H9 (cell line): ENCODE data around the gene ZIC5. TPM values are rescaled to one million over a fixed set of nuclear protein-coding genes. Genes with fewer than 3 reads are reported as not detected.
A peak's percentile ranks its signal among the peaks of the same experiment; 100 is the strongest.

Source experiments
- DNase-seq: peaks from one replicate; pipeline ENCODE4 v3.0.0-alpha.2; 2017
- H2AFZ ChIP-seq: one replicate; pipeline ENCODE4 v1.6.1; 2013; ENCODE audit warnings: mild to moderate bottlenecking, low read length, control low read depth, moderate library complexity
- H2AK5ac ChIP-seq: 2 replicates; pipeline ENCODE4 v1.6.1; 2013; ENCODE audit warnings: low read length, control low read depth, mixed read lengths; ENCODE audit not compliant: insufficient read length
- H2BK120ac ChIP-seq: one replicate; pipeline ENCODE4 v1.6.1; 2013; ENCODE audit warnings: low read depth, mild to moderate bottlenecking, low read length, control low read depth, inconsistent platforms; ENCODE audit not compliant: poor library complexity, severe bottlenecking
- H2BK12ac ChIP-seq: 2 replicates; pipeline ENCODE4 v1.6.1; 2013; ENCODE audit warnings: low read length, control low read depth, mixed read lengths, low read depth; ENCODE audit not compliant: insufficient read length
- H2BK15ac ChIP-seq: 2 replicates; pipeline ENCODE4 v1.6.1; 2013; ENCODE audit warnings: low read depth, low read length, control low read depth
- H2BK20ac ChIP-seq: one replicate; pipeline ENCODE4 v1.6.1; 2013; ENCODE audit warnings: low read depth, mild to moderate bottlenecking, low read length, control low read depth, inconsistent platforms; ENCODE audit not compliant: poor library complexity, severe bottlenecking
- H2BK5ac ChIP-seq: 2 replicates; pipeline ENCODE4 v1.6.1; 2013; ENCODE audit warnings: low read length, control low read depth, mixed read lengths; ENCODE audit not compliant: insufficient read length
- H3K14ac ChIP-seq: 2 replicates; pipeline ENCODE4 v1.6.1; 2013; ENCODE audit warnings: low read length, control low read depth; ENCODE audit not compliant: insufficient read depth
- H3K18ac ChIP-seq: 2 replicates; pipeline ENCODE4 v1.6.1; 2013; ENCODE audit warnings: low read depth, mild to moderate bottlenecking, mixed read lengths, low read length, control low read depth; ENCODE audit not compliant: insufficient read length
- H3K23ac ChIP-seq: 2 replicates; pipeline ENCODE4 v1.6.1; 2013; ENCODE audit warnings: low read length, control low read depth, mixed read lengths, low read depth; ENCODE audit not compliant: insufficient read length
- H3K23me2 ChIP-seq: 2 replicates; pipeline ENCODE4 v1.6.1; 2013; ENCODE audit warnings: low read depth, mild to moderate bottlenecking, mixed read lengths, low read length, control low read depth; ENCODE audit not compliant: insufficient read length, poor library complexity, severe bottlenecking
- H3K27ac ChIP-seq: 2 replicates; pipeline ENCODE4 v1.5.1; 2013; ENCODE audit warnings: low read length, control low read depth, mixed read lengths, low read depth; ENCODE audit not compliant: insufficient read length
- H3K27me3 ChIP-seq: 2 replicates; pipeline ENCODE4 v1.6.1; 2013; ENCODE audit warnings: low read length, control low read depth, inconsistent platforms; ENCODE audit not compliant: insufficient read depth
- H3K4ac ChIP-seq: 2 replicates; pipeline ENCODE4 v1.6.1; 2013; ENCODE audit warnings: low read depth, mild to moderate bottlenecking, control low read depth, inconsistent platforms, low read length, moderate library complexity
- H3K4me1 ChIP-seq: 2 replicates; pipeline ENCODE4 v1.6.1; 2013; ENCODE audit warnings: low read length, control low read depth, inconsistent platforms; ENCODE audit not compliant: insufficient read depth
- H3K4me2 ChIP-seq: 2 replicates; pipeline ENCODE4 v1.6.1; 2013; ENCODE audit warnings: low read length, control low read depth, mixed read lengths; ENCODE audit not compliant: insufficient read length, insufficient read depth
- H3K56ac ChIP-seq: 2 replicates; pipeline ENCODE4 v1.6.1; 2013; ENCODE audit warnings: low read depth, mild to moderate bottlenecking, mixed read lengths, low read length, control low read depth; ENCODE audit not compliant: insufficient read length
- H3K79me1 ChIP-seq: 2 replicates; pipeline ENCODE4 v1.6.1; 2013; ENCODE audit warnings: low read depth, mild to moderate bottlenecking, moderate library complexity, low read length, control low read depth, inconsistent platforms; ENCODE audit not compliant: insufficient read depth, poor library complexity, severe bottlenecking
- H3K79me2 ChIP-seq: 2 replicates; pipeline ENCODE4 v1.6.1; 2013; ENCODE audit warnings: low read length, control low read depth, inconsistent platforms; ENCODE audit not compliant: insufficient read depth
- H3K9ac ChIP-seq: 2 replicates; pipeline ENCODE4 v1.6.1; 2013; ENCODE audit warnings: low read length, control low read depth, mixed read lengths; ENCODE audit not compliant: insufficient read length; ENCODE audit errors: extremely low read depth
- H3K9me3 ChIP-seq: one replicate; pipeline ENCODE4 v1.6.1; 2013; ENCODE audit warnings: low read depth, low read length, inconsistent platforms; ENCODE audit not compliant: control insufficient read depth
- H3T11ph ChIP-seq: one replicate; pipeline ENCODE4 v1.6.1; 2013; ENCODE audit warnings: mild to moderate bottlenecking, low read length, control low read depth, inconsistent platforms
- H4K20me1 ChIP-seq: one replicate; pipeline ENCODE4 v1.6.1; 2013; ENCODE audit not compliant: control insufficient read depth, insufficient read length, insufficient read depth
- H4K5ac ChIP-seq: 2 replicates; pipeline ENCODE4 v1.6.1; 2013; ENCODE audit warnings: low read depth, mild to moderate bottlenecking, mixed read lengths, low read length, control low read depth; ENCODE audit not compliant: insufficient read length
- H4K8ac ChIP-seq: replicated peaks from 2 replicates; pipeline ENCODE4 v1.6.1; 2013; ENCODE audit warnings: low read length, control low read depth, mixed read lengths, low read depth; ENCODE audit not compliant: insufficient read length
- H4K91ac ChIP-seq: 2 replicates; pipeline ENCODE4 v1.6.1; 2013; ENCODE audit warnings: low read depth, mild to moderate bottlenecking, moderate library complexity, mixed read lengths, low read length, control low read depth; ENCODE audit not compliant: insufficient read length
- H3K27ac Mint-ChIP-seq, 3 experiments: 2 replicates in 2 of 3; 3 replicates in 1 of 3; pipeline ENCODE4 v1.8.0; 2020 to 2021; ENCODE audit warnings: mixed read lengths in 3 of 3, mild to moderate bottlenecking in 1 of 3, moderate library complexity in 1 of 3
- H3K27me3 Mint-ChIP-seq: 2 replicates; pipeline ENCODE4 v1.8.0; 2021; ENCODE audit warnings: low read depth, mild to moderate bottlenecking, moderate library complexity, mixed read lengths
- H3K36me3 Mint-ChIP-seq, 3 experiments: 2 replicates in 2 of 3; 3 replicates in 1 of 3; pipeline ENCODE4 v1.8.0; 2020 to 2021; ENCODE audit warnings: low read depth in 3 of 3, mixed read lengths in 3 of 3; ENCODE audit not compliant: insufficient read depth in 1 of 3
- H3K4me1 Mint-ChIP-seq, 2 experiments: 2 replicates each; pipeline ENCODE4 v1.8.0; 2020; ENCODE audit warnings: mixed read lengths in 2 of 2
- H3K4me3 Mint-ChIP-seq, 2 experiments: 2 replicates in 1 of 2; 3 replicates in 1 of 2; pipeline ENCODE4 v1.8.0; 2020 to 2021; ENCODE audit warnings: mild to moderate bottlenecking in 2 of 2, mixed read lengths in 2 of 2, moderate library complexity in 1 of 2
- H3K9me3 Mint-ChIP-seq, 2 experiments: 2 replicates in 1 of 2; 3 replicates in 1 of 2; pipeline ENCODE4 v1.8.0; 2020; ENCODE audit warnings: mild to moderate bottlenecking in 2 of 2, mixed read lengths in 2 of 2, moderate library complexity in 1 of 2
- CTCF ChIP-seq: fragments of 200-600 bp; sonication (generic); conservative IDR thresholded peaks from 3 replicates; pipeline ENCODE4 v1.8.0; 2021; ENCODE audit warnings: antibody characterized with exemption, mild to moderate bottlenecking
- WGBS: extraction: QIAGEN DNeasy Blood & Tissue Kit; methylation state at CpG from one replicate; pipeline ENCODE4 v1.1.7; 2013; ENCODE audit warnings: missing lambda C conversion rate, low lambda C conversion rate, mixed read lengths; ENCODE audit not compliant: insufficient read length; ENCODE audit errors: extremely low coverage; 5-methylcytosine and 5-hydroxymethylcytosine counted together
- total RNA-seq: library from RNA; stranded (reverse); gene quantifications from 2 replicates; pipeline ENCODE4 v1.2.1, GENCODE V29; 2021

The ZIC5 gene
- total RNA-seq, 1 experiment from 2014 or later, result 51.9 TPM

- no peak overlapping the region for H2AK5ac ChIP-seq
- peak; percentile 55 for DNase-seq
- no peak overlapping the region for H4K5ac ChIP-seq
- no peak overlapping the region for H3T11ph ChIP-seq
- no peak overlapping the region for H2BK12ac ChIP-seq
- no peak overlapping the region for H3K27ac ChIP-seq
- H4K20me1 ChIP-seq, result no peaks in the 10 kb centered on the region
- H2BK15ac ChIP-seq, result no peak overlapping the region
- TF ChIP-seq CTCF, result no peak
- no peak overlapping the region for H4K91ac ChIP-seq
- no peak overlapping the region for H2BK5ac ChIP-seq
- peaks cover 37 to 48% (median 47%) of the 10 kb centered on the region in 3 experiments for H3K36me3 Mint-ChIP-seq
- H3K4me3 Mint-ChIP-seq, result peak overlapping the region; percentile 89 to 94
- WGBS, result no CpG with 5 or more reads among the region's 20 CpGs
- no peaks in the 10 kb centered on the region; the same call in none of the 2 replicates for H3K4me1 ChIP-seq
- no peak overlapping the region for H3K9ac ChIP-seq
- peaks cover 57 to 66% of the 10 kb centered on the region in 2 experiments for H3K4me1 Mint-ChIP-seq
- no peak overlapping the region for H2BK120ac ChIP-seq
- H3K9me3 ChIP-seq, result no peaks in the 10 kb centered on the region
- no peak overlapping the region for H4K8ac ChIP-seq
- peaks cover 22% of the 10 kb centered on the region for H3K79me2 ChIP-seq
- H3K27me3 Mint-ChIP-seq, result peaks cover 75% of the 10 kb centered on the region
- no peak overlapping the region for H3K56ac ChIP-seq
- peaks cover 62% of the 10 kb centered on the region for H3K23me2 ChIP-seq
- no peak overlapping the region for H3K14ac ChIP-seq
- peak overlapping the region; percentile 25 for H3K4me2 ChIP-seq
- H2BK20ac ChIP-seq, result no peak overlapping the region
- peak overlapping the region; percentile 5 to 87 (median 76); a peak in 5 of 7 replicates for H3K27ac Mint-ChIP-seq
- no peak overlapping the region for H3K23ac ChIP-seq
- no peak overlapping the region for H2AFZ ChIP-seq
- H3K9me3 Mint-ChIP-seq, result peaks cover 25 to 26% of the 10 kb centered on the region in 2 experiments
- peaks cover 3% of the 10 kb centered on the region for H3K79me1 ChIP-seq
- peaks cover 28% of the 10 kb centered on the region; the same call in 1 of the 2 replicates for H3K27me3 ChIP-seq
- H3K18ac ChIP-seq, result no peak overlapping the region
- H3K4ac ChIP-seq, result no peak overlapping the region
Observed at GRCh38 chr13:99987154-99988019, 15.8 kb upstream of the ZIC5 start.
